Activated gamma-delta T cell (primary cell): ENCODE measurements around the gene ADAMTSL4.
"Not testable (repeated sequence)": the region's sequence is repeated elsewhere in the genome, so short reads cannot be mapped to it uniquely, and the experiment has no call there.

Source experiments
- DNase-seq: peaks from one replicate; lab custom pipeline; 2025; lab: John Stamatoyannopoulos, UW

Gene ADAMTSL4

DNA sequence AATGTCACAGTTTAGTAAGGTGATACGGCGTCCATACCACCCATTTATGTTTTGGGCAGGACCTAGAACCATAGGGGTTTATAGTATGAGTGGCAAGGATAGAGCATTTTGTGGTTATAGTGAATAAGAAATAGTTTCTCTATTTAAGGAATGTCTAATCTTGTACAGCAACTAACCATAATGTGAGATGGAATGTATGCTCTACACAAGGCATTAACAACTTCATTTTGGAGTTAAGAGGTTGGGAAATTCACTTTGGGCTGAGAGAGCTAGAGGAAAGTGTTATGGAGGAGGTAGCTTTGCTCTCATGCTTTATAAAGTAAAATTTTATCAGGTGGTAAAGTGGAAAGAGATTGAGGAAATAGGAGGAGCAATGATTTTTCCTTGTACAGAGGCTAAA is 33.2 kb downstream of the ADAMTSL4 start:
- no peak for DNase-seq

DNA sequence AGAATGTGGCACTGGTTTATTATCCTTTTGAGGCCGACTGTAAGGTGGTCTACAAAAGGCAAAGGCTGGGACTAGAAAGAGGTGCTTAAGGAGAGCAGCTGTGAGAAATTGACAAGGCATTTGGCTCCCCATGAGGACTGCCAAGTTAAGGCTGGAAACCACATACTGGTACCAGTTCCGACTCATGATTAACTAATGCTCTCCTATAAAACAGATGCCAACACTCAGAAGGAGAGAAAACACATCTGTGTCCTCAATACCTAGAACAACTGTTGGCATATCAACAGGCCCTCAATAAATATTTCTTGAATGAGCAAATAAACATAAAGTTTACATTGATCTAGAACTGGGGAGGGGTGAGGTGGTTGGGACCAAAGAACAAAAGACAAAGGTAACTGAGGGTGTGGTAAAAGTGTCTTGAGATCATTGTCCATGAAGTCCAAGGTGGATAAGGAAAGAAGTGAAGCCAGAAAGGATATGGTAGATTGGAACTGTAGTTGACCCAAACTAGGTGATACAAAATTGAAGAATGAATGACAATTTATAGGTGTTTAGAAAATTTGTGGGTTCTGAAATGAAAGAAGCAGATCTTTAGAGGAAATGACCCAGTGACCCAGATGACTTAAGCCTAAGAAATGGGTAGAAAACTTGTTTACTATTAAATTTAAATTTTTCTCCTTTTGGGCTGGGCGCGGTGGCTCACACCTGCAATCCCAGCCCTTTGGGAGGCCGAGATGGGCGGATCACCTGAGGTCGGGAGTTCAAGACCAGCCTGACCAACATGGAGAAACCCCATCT is 47.1 kb downstream of the ADAMTSL4 start:
- DNase-seq = no peak

GRCh38 chr1:150596976-150597375 is 47.8 kb downstream of the ADAMTSL4 start:
- no peak for DNase-seq

DNA sequence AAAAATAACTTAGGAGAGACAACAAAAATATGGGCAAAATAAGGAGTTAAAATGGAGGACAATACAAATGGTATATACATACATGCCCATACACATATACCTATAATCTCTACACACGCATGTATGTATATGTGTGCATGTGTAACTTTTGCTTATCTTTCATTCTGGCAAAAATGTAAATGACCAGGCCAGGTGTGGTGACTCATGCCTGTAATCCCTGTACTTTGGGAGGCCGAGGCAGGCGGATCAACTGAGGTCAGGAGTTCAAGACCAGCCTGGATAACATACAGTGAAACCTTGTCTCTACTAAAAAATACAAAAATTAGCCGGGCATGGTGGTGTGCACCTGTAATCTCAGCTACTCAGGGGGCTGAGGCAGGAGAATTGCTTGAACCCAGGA is 49.1 kb downstream of the ADAMTSL4 start:
- DNase-seq = not testable (repeated sequence)

DNA sequence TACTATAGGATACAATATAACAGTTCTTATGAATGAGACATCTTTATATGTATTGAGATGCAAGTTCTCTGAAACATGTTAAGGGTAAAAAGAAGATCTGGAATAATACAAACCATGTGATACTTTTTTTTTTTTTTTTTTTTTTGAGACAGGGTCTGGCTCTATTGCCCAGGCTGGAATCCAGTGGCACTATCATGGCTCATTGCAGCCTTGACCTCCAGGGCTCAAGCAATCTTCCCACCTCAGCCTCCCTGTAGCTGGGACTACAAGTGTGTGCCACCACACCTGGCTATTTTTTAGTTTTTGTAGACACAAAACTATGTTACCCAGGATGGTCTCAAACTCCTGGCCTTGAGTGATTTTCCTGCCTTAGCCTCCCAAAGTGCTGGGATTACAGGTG is 52.3 kb downstream of the ADAMTSL4 start:
- no peak for DNase-seq

DNA sequence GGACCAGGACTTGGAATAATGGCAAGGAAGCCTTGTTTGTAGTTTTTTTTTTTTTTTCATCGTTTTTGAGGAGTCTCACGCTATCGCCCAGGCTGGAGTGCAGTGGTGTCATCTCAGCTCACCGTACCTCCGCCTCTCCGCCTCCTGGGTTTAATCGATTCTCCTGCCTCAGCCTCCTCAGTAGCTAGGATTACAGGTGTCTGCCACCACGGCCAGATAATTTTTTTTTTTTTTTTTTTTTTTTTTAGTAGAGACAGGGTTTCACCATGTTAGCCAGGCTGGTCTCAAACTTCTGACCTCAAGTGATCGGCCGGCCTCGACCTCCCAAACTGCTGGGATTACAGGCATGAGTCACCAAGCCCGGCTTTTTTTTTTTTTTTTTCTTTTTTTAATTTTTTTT is 53.2 kb downstream of the ADAMTSL4 start:
- not testable (repeated sequence) for DNase-seq

GRCh38 chr1:150603711-150604110 is 54.5 kb downstream of the ADAMTSL4 start:
- no peak for DNase-seq

DNA sequence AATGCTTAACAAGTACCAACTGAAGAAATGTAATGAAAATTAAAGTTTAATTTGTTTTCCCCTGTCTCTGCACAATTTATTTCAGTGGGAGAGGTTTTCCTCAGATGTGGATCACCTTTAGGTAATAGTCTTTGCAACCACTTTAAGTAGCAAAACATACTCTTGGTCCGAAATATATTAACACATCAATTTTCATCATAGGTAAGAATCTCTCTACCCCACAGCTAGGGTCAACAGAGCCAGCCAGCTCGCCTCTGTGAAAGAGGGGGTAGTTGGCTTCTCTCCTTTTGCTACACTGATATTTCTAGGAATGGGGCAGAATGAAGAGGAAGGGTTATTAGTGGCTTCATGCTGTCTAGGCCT is 55.0 kb downstream of the ADAMTSL4 start:
- DNase-seq = no peak

DNA sequence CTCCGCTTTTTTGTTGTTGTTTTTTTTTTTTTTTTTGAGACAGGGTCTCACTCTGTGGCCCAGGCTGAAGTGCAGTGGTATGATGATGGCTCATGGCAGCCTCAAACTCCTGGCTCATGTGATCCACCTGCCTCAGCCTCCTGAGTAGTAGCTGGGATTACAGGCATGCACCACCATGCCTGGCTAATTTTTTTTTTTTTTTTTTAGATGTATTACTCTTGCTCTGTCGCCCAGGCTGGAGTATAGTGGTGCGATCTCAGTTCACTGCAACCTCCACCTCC is 56.2 kb downstream of the ADAMTSL4 start:
- not testable (repeated sequence) for DNase-seq

GRCh38 chr1:150606463-150607142 is 57.4 kb downstream of the ADAMTSL4 start:
- no peak for DNase-seq

GRCh38 chr1:150609732-150610131 is 60.5 kb downstream of the ADAMTSL4 start:
- DNase-seq = no peak
